ENCODE results near the gene PRPS1.

GRCh38 chrX:107628662-107629539 is 591 bp downstream of the PRPS1 start:
- TF ChIP-seq, protein P1, sequence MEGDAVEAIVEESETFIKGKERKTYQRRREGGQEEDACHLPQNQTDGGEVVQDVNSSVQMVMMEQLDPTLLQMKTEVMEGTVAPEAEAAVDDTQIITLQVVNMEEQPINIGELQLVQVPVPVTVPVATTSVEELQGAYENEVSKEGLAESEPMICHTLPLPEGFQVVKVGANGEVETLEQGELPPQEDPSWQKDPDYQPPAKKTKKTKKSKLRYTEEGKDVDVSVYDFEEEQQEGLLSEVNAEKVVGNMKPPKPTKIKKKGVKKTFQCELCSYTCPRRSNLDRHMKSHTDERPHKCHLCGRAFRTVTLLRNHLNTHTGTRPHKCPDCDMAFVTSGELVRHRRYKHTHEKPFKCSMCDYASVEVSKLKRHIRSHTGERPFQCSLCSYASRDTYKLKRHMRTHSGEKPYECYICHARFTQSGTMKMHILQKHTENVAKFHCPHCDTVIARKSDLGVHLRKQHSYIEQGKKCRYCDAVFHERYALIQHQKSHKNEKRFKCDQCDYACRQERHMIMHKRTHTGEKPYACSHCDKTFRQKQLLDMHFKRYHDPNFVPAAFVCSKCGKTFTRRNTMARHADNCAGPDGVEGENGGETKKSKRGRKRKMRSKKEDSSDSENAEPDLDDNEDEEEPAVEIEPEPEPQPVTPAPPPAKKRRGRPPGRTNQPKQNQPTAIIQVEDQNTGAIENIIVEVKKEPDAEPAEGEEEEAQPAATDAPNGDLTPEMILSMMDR (conservative IDR thresholded peaks at IDR 0.05; ENCODE audit: low read depth, low read length), result no peak
- no peak for TF ChIP-seq EZH2 (IDR thresholded peaks at IDR 0.05; ENCODE audit: borderline replicate concordance, low read depth, low read length, poor library complexity, severe bottlenecking)

Data from A673 (cell line).